SK-N-SH treated with all-trans-retinoic acid at 6 μM for 48 hours (cell line): Measurements from ENCODE around the gene UCN.

ENCODE experiments used
- ATAC-seq: fragments of 200-7000 bp; cut with Tn5 transposase; 3 replicates; pipeline ENCODE4 v1.9.1; 2020; ENCODE audit warnings: mild to moderate bottlenecking, moderate library complexity
- ARNTL ChIP-seq: fragments of 450-650 bp; formaldehyde crosslinking; IDR thresholded peaks from 2 replicates; pipeline ENCODE4 v1.5.0; 2020; ENCODE audit warnings: low read depth, mild to moderate bottlenecking, moderate library complexity, borderline replicate concordance
- BACH2 ChIP-seq: fragments of 250-450 bp; sonication (Bioruptor Pico); IDR thresholded peaks from 2 replicates; pipeline ENCODE4 v1.9.0; 2021; ENCODE audit warnings: mild to moderate bottlenecking, borderline replicate concordance
- CSDC2 ChIP-seq: fragments of 250-450 bp; sonication (Bioruptor Pico); IDR thresholded peaks from 2 replicates; pipeline ENCODE4 v1.5.0; 2020; ENCODE audit warnings: mild to moderate bottlenecking, moderate library complexity
- CSRNP3 ChIP-seq: fragments of 250-450 bp; sonication (Bioruptor Pico); IDR thresholded peaks from 2 replicates; pipeline ENCODE4 v1.5.1; 2021; ENCODE audit warnings: mild to moderate bottlenecking, moderate library complexity
- ESRRG ChIP-seq: fragments of 250-450 bp; sonication (Bioruptor Pico); IDR thresholded peaks from 2 replicates; pipeline ENCODE4 v1.6.1; 2021; ENCODE audit warnings: mild to moderate bottlenecking
- GLIS3 ChIP-seq: fragments of 250-450 bp; sonication (Bioruptor Pico); IDR thresholded peaks from 2 replicates; pipeline ENCODE4 v1.5.0; 2020; ENCODE audit warnings: mild to moderate bottlenecking, moderate library complexity
- ISL1 ChIP-seq: fragments of 250-450 bp; sonication (Bioruptor Pico); IDR thresholded peaks from 2 replicates; pipeline ENCODE4 v2.1.2; 2022; ENCODE audit warnings: mild to moderate bottlenecking, moderate library complexity
- OSR1 ChIP-seq: fragments of 250-450 bp; sonication (Bioruptor Pico); IDR thresholded peaks from 2 replicates; pipeline ENCODE4 v1.8.0; 2022; ENCODE audit warnings: moderate library complexity, mild to moderate bottlenecking, inconsistent platforms
- PATZ1 ChIP-seq: fragments of 250-450 bp; sonication (Bioruptor Pico); IDR thresholded peaks from 2 replicates; pipeline ENCODE4 v1.8.0; 2020; ENCODE audit warnings: mild to moderate bottlenecking, moderate library complexity, borderline replicate concordance
- RARB ChIP-seq: fragments of 250-450 bp; sonication (Bioruptor Pico); IDR thresholded peaks from 2 replicates; pipeline ENCODE4 v1.8.0; 2021; ENCODE audit warnings: mild to moderate bottlenecking, moderate library complexity
- SNAI2 ChIP-seq: fragments of 250-450 bp; sonication (Bioruptor Pico); IDR thresholded peaks from 2 replicates; pipeline ENCODE4 v1.5.0; 2020; ENCODE audit warnings: mild to moderate bottlenecking, moderate library complexity
- TCF4 ChIP-seq: fragments of 250-450 bp; sonication (Bioruptor Pico); IDR thresholded peaks from 2 replicates; pipeline ENCODE4 v1.8.0; 2021; ENCODE audit warnings: mild to moderate bottlenecking, moderate library complexity, borderline replicate concordance
- TOX ChIP-seq: fragments of 250-450 bp; sonication (Bioruptor Pico); IDR thresholded peaks from 2 replicates; pipeline ENCODE4 v1.8.0; 2021; ENCODE audit warnings: mild to moderate bottlenecking, moderate library complexity, borderline replicate concordance
- TSHZ2 ChIP-seq: fragments of 250-450 bp; sonication (Bioruptor Pico); IDR thresholded peaks from 2 replicates; pipeline ENCODE4 v1.5.0; 2020; ENCODE audit warnings: mild to moderate bottlenecking, moderate library complexity
- ZC3H10 ChIP-seq: fragments of 250-450 bp; sonication (Bioruptor Pico); IDR thresholded peaks from 2 replicates; pipeline ENCODE4 v1.5.1; 2021; ENCODE audit warnings: mild to moderate bottlenecking, moderate library complexity
- ZFP3 ChIP-seq: fragments of 250-450 bp; sonication (Bioruptor Pico); IDR thresholded peaks from 2 replicates; pipeline ENCODE4 v1.5.0; 2020; ENCODE audit warnings: mild to moderate bottlenecking, moderate library complexity
- ZFP30 ChIP-seq: fragments of 450-650 bp; formaldehyde crosslinking; IDR thresholded peaks from 2 replicates; pipeline ENCODE4 v1.5.0; 2022; ENCODE audit warnings: mild to moderate bottlenecking, moderate library complexity
- ZNF565 ChIP-seq: fragments of 450-650 bp; formaldehyde crosslinking; conservative IDR thresholded peaks from 2 replicates; pipeline ENCODE4 v1.5.0; 2020; ENCODE audit warnings: low read depth, mild to moderate bottlenecking, moderate library complexity
- ZNF70 ChIP-seq: fragments of 450-650 bp; formaldehyde crosslinking; IDR thresholded peaks from 2 replicates; pipeline ENCODE4 v1.5.0; 2020; ENCODE audit warnings: mild to moderate bottlenecking, moderate library complexity
- ZNF8 ChIP-seq: fragments of 450-650 bp; formaldehyde crosslinking; IDR thresholded peaks from 2 replicates; pipeline ENCODE4 v1.5.0; 2020; ENCODE audit warnings: mild to moderate bottlenecking, moderate library complexity

Gene UCN

GRCh38 chr2:27263287-27264252 is 44.7 kb downstream of the UCN start:
- TF ChIP-seq RARB (CRISPR knock-in tag) (no peak), ZFP3 (CRISPR knock-in tag) (no peak), ZFP30 (CRISPR knock-in tag) (no peak), OSR1 (CRISPR knock-in tag) (no peak), TCF4 (no peak)
- TF ChIP-seq, all 23 proteins: peak for 0
- no peak for ATAC-seq

- no peak for TF ChIP-seq SNAI2 (CRISPR knock-in tag)
- TF ChIP-seq ISL1 (CRISPR knock-in tag): no peak
- no peak for TF ChIP-seq CSRNP3 (CRISPR knock-in tag)
- TF ChIP-seq GLIS3: no peak
- TF ChIP-seq ZNF8 (CRISPR knock-in tag): no peak
- no peak for TF ChIP-seq BACH2 (CRISPR knock-in tag)
- no peak for TF ChIP-seq TCF4
- TF ChIP-seq CSDC2 (CRISPR knock-in tag): no peak
- no peak for TF ChIP-seq PATZ1 (CRISPR knock-in tag)
- no peak for TF ChIP-seq ZC3H10 (CRISPR knock-in tag)
- TF ChIP-seq ESRRG (CRISPR knock-in tag): no peak
- no peak for TF ChIP-seq TOX (CRISPR knock-in tag)
- no peak for TF ChIP-seq ZNF565
- TF ChIP-seq, all 23 proteins: peak for 0
- peak; percentile 71 for ATAC-seq
These were observed 45.6 kb downstream of the UCN start, which contains the start of gene SLC30A3 for GRCh38 chr2:27262379-27263286. SLC30A3 (minus strand) TSS chr2:27263047; CDS start chr2:27262906, 141 bp downstream.

GRCh38 chr2:27261926-27262298 is 46.3 kb downstream of the UCN start:
- no peak for ATAC-seq
- TF ChIP-seq GLIS3 (no peak), OSR1 (CRISPR knock-in tag) (no peak), CSRNP3 (CRISPR knock-in tag) (no peak), ZFP30 (CRISPR knock-in tag) (no peak), TOX (CRISPR knock-in tag) (no peak), ZC3H10 (CRISPR knock-in tag) (no peak), SNAI2 (CRISPR knock-in tag) (no peak), ZNF8 (CRISPR knock-in tag) (no peak), CSDC2 (CRISPR knock-in tag) (no peak), ARNTL (CRISPR knock-in tag) (no peak), RARB (CRISPR knock-in tag) (no peak), ZNF565 (no peak), TCF4 (no peak), ZFP3 (CRISPR knock-in tag) (no peak), ZNF70 (CRISPR knock-in tag) (no peak), TSHZ2 (CRISPR knock-in tag) (no peak)
